Adrenal gland (tissue), 12 donors: ENCODE measurements around the gene HSF4. TPM values are rescaled to one million over a fixed set of nuclear protein-coding genes. Genes with fewer than 3 reads are reported as not detected.

Experiments used
- DNase-seq, 7 donors: peaks; one replicate each; pipeline ENCODE4 v3.0.0-alpha.2; 2019 to 2020
- H3K27ac ChIP-seq, 5 donors: fragments of 200-600 bp; sonication (generic) in 4 of 5; 1 replicate in 3 of 5; 2 replicates in 2 of 5; pipeline versions ENCODE4 v1.5.1 to v1.8.0; 2016 to 2020; ENCODE audit warnings: mild to moderate bottlenecking in 1 of 5
- H3K27me3 ChIP-seq: fragments of 200-600 bp; 2 replicates; pipeline ENCODE4 v1.8.0; 2021
- H3K36me3 ChIP-seq, 2 donors: fragments of 200-600 bp; replicated peaks in 1 of 2; 1 replicate in 1 of 2; 2 replicates in 1 of 2; pipeline versions ENCODE4 v1.5.1 to v1.8.0; 2018 to 2022
- H3K4me1 ChIP-seq, 2 donors: fragments of 200-600 bp; replicated peaks in 1 of 2; 1 replicate in 1 of 2; 2 replicates in 1 of 2; pipeline versions ENCODE4 v1.5.1 to v1.8.0; 2018 to 2021
- H3K4me3 ChIP-seq, 4 donors: fragments of 200-600 bp; sonication (generic) in 3 of 4; one replicate each; pipeline ENCODE4 v1.5.1; 2016 to 2018
- H3K9me3 ChIP-seq, 3 donors: fragments of 200-600 bp; sonication (generic) in 1 of 3; replicated peaks in 1 of 3; 1 replicate in 2 of 3; 2 replicates in 1 of 3; pipeline versions ENCODE4 v1.5.1 to v1.8.0; 2016 to 2021
- CTCF ChIP-seq, 6 experiments: fragments of 450-650 bp in 4 of 6; fragments of 200-600 bp in 2 of 6; sonication (generic) in 1 of 6; IDR thresholded peaks; 1 replicate in 5 of 6; 2 replicates in 1 of 6; pipeline versions ENCODE4 v1.5.1 to v1.8.0; 2016 to 2021; ENCODE audit warnings: antibody characterized with exemption in 6 of 6, mild to moderate bottlenecking in 2 of 6, moderate library complexity in 1 of 6
- POLR2A ChIP-seq, 2 donors: fragments of 450-650 bp; IDR thresholded peaks; one replicate each; pipeline ENCODE4 v1.6.1; 2017; ENCODE audit warnings: antibody characterized with exemption in 2 of 2, mild to moderate bottlenecking in 2 of 2, moderate library complexity in 1 of 2
- WGBS, 4 donors: extraction: QIAGEN DNeasy Blood & Tissue Kit in 2 of 4; methylation state at CpG; one replicate each; pipeline versions ENCODE4 v1.1.5 to v1.1.7; 2013 to 2017; 5-methylcytosine and 5-hydroxymethylcytosine counted together
- intact Hi-C, 2 donors: fragments of 100-400 bp; cut with DNase I; formaldehyde crosslinking; loops; one replicate each; pipeline versions ENCODE4 v1.14.1 to v1.15.0; 2022 to 2023
- polyA plus RNA-seq, 3 donors: library from polyadenylated mRNA; stranded (reverse); fragments of 200-250 nt in 2 of 3; fragments of 350-450 nt in 1 of 3; fragmentation: Illumina TruSeq in 1 of 3; extraction: RNeasy Lipid Tissue Mini Kit (QIAGEN cat#74804) in 1 of 3; gene quantifications; one replicate each; pipeline ENCODE4 v1.2.3, GENCODE V29; 2013 to 2014
- total RNA-seq, 9 donors: library from RNA; depleted of rRNA in 4 of 9; stranded (reverse); fragments of >200 nt in 4 of 9; fragments of 120-200 nt in 1 of 9; fragmentation: NEBNext Ultra II Directional in 1 of 9; extraction: Animal tissue kit (Norgen Biotek cat#: 25700) in 1 of 9; gene quantifications; one replicate each; pipeline versions ENCODE4 v1.1.0 to v1.2.4, GENCODE V29; 2013 to 2023
- donor health status: healthy with polysubstance abuse.
- donor health status: Bipolar disorder and iron deficiency.
- donor health status: DM: yes; HTN: yes; CAD: no.
- donor health status: DM: no; HTN: no; CAD: no.
- donor health status: DM: no; HTN: no; CAD: no.
- donor health status: DM: yes; HTN: yes; CAD: no.

The HSF4 gene
- total and polyA plus RNA-seq, 12 donors, result 5.9 to 700 (median 49.4) TPM

DNA sequence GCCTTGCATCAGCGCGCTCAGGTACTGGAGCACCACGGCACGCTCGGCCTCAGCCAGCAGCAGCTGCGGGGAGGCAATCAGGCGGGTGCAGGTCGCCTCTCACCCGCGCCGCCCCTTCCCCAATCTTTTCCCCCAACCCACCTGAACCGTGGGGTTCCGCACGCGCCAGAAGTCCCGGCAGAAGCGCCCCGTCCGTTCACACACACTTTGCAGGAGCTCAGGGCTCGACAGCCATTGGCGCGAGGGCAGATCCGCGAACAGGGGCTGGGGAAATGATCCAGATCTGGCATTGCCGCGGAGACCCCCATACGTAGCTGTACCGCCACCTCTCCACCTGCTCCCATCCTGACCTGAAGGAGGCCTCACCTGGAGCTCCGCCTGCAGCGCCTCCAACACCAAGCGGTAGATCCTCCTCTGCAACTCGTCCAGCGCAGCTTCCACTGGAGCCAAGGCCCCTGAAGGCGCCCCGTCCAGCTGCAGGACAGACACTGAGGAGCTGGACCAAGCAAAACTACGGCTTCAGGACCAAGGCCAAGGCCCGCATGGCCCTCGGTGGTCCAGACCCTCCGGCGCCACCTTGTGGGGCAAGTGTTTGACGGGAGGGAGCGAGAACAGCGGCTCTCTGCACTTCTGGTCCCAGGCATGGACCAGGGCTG lies 20.6 kb downstream of the HSF4 start:
- intact Hi-C loops, result no loop called here
- no peaks in the 10 kb centered on the region for H3K27me3 ChIP-seq
- TF ChIP-seq CTCF (IDR thresholded peaks at IDR 0.05) (peak; percentile 62 to 90 (median 83)), POLR2A (IDR thresholded peaks at IDR 0.05) (peak in 1 of 2 donors; percentile 28)
- peak; percentile 90 to 97 (median 95) for DNase-seq
- no peaks in the 10 kb centered on the region for H3K36me3 ChIP-seq
- no peaks in the 10 kb centered on the region for H3K9me3 ChIP-seq
- WGBS, 4 donors, result 15 to 24% (median 18%) methylated on average over 17 to 43 of the region's 43 CpGs
- H3K27ac ChIP-seq, result peak overlapping the region in 2 of 5 donors; percentile 99
- H3K4me1 ChIP-seq, result peaks cover 29 to 49% of the 10 kb centered on the region in 2 donors
- peak overlapping the region in 1 of 4 donors; percentile 74 for H3K4me3 ChIP-seq

- H3K9me3 ChIP-seq, result no peaks in the 10 kb centered on the region
- H3K4me1 ChIP-seq, result peaks cover 29 to 47% of the 10 kb centered on the region in 2 donors
- H3K27me3 ChIP-seq, result no peaks in the 10 kb centered on the region
- WGBS, 4 donors, result 7 to 11% (median 10%) methylated on average over 10 to 12 of the region's 12 CpGs
- intact Hi-C loops, result no loop called here
- peak overlapping the region in 2 of 5 donors; percentile 99 for H3K27ac ChIP-seq
- DNase-seq, result no peak
- no peak overlapping the region for H3K4me3 ChIP-seq
- no peaks in the 10 kb centered on the region for H3K36me3 ChIP-seq
- TF ChIP-seq CTCF (IDR thresholded peaks at IDR 0.05) (peak in 2 of 6 experiments; percentile 5 to 29), POLR2A (IDR thresholded peaks at IDR 0.05) (no peak)
Measured at GRCh38 chr16:67185651-67186134, 21.1 kb downstream of the HSF4 start.

- Histone ChIP-seq H3K36me3 (no peaks in the 10 kb centered on the region), H3K27me3 (no peaks in the 10 kb centered on the region), H3K9me3 (no peaks in the 10 kb centered on the region), H3K4me1 (peaks cover 24 to 44% of the 10 kb centered on the region in 2 donors), H3K4me3 (no peak overlapping the region), H3K27ac (peak overlapping the region in 1 of 5 donors; percentile 99)
- WGBS, 4 donors, result 38 to 48% (median 44%) methylated on average over 3 to 5 of the region's 5 CpGs
- DNase-seq, result no peak
- no peak for TF ChIP-seq CTCF (IDR thresholded peaks at IDR 0.05)
- no peak for TF ChIP-seq POLR2A (IDR thresholded peaks at IDR 0.05)
- intact Hi-C loops, result no loop called here
Measured at GRCh38 chr16:67186550-67186950, 22.0 kb downstream of the HSF4 start.

- no peak for DNase-seq
- intact Hi-C loops, result no loop called here
Measured at GRCh38 chr16:67187175-67187890, 22.8 kb downstream of the HSF4 start.

More at GRCh38 chr16:67187175-67187890, 22.8 kb downstream of the HSF4 start:
- no peak for TF ChIP-seq POLR2A (IDR thresholded peaks at IDR 0.05)
- TF ChIP-seq CTCF (IDR thresholded peaks at IDR 0.05), result no peak
- 87 to 91% (median 88%) methylated on average over 9 to 26 of the region's 26 CpGs for WGBS, 4 donors
- Histone ChIP-seq H3K36me3 (no peaks in the 10 kb centered on the region), H3K4me3 (no peak overlapping the region), H3K4me1 (peaks cover 19 to 40% of the 10 kb centered on the region in 2 donors), H3K9me3 (no peaks in the 10 kb centered on the region), H3K27me3 (no peaks in the 10 kb centered on the region), H3K27ac (no peak overlapping the region)
